ENCODE results near the gene FAM72C. TPM values are rescaled to one million over a fixed set of nuclear protein-coding genes. Genes with fewer than 3 reads are reported as not detected.
"Not testable (repeated sequence)": the region's sequence is repeated elsewhere in the genome, so short reads cannot be mapped to it uniquely, and the experiment has no call there.

Gene FAM72C
- total and polyA plus RNA-seq, 4 donors = 0.09 to 1.5 (median 0.33) TPM

GRCh38 chr1:143913705-143914104 is 58.1 kb downstream of the FAM72C start:
- not testable (repeated sequence) for ATAC-seq (ENCODE audit: insufficient read depth, low FRiP score); H3K4me1 ChIP-seq (ENCODE audit: control insufficient read depth in 5 of 5, insufficient read depth in 5 of 5, low read length in 5 of 5); H3K4me3 ChIP-seq; H3K9ac ChIP-seq (ENCODE audit: insufficient read depth in 1 of 2, low read length in 2 of 2); H3K36me3 ChIP-seq (ENCODE audit: control insufficient read depth in 4 of 4, insufficient read depth in 4 of 4, low read length in 4 of 4); H3K27me3 ChIP-seq (ENCODE audit: control insufficient read depth in 3 of 3, insufficient read depth in 3 of 3, low read length in 2 of 3); H3K9me3 ChIP-seq (ENCODE audit: control insufficient read depth in 4 of 4, insufficient read depth in 3 of 4, low read length in 3 of 4); H3K27ac ChIP-seq (ENCODE audit: low read depth in 1 of 2, low read length in 1 of 2); DNase-seq
- WGBS, 2 donors = 97 to 99% methylated on average over 7 of the region's 7 CpGs

Small RNA genes within 50 kb of the gene (small RNA-seq; reads per million reads assigned to genes)
- not detected for gene HIST2H3PS2 (ENCODE audit: low replicate concordance)
